Activated CD8-positive, alpha-beta memory T cell treated with anti-CD3 and anti-CD28 coated beads, Interleukin-2, amount 50 U/mL, for 1 hour (primary cell): ENCODE data around the gene KCNH1.
"Not testable (repeated sequence)": the region's sequence is repeated elsewhere in the genome, so short reads cannot be mapped to it uniquely, and the experiment has no call there.

Experiments
- DNase-seq: peaks from one replicate; pipeline ENCODE4 v3.0.0-alpha.2; 2020; ENCODE audit errors: extremely low read depth

KCNH1 gene

DNA sequence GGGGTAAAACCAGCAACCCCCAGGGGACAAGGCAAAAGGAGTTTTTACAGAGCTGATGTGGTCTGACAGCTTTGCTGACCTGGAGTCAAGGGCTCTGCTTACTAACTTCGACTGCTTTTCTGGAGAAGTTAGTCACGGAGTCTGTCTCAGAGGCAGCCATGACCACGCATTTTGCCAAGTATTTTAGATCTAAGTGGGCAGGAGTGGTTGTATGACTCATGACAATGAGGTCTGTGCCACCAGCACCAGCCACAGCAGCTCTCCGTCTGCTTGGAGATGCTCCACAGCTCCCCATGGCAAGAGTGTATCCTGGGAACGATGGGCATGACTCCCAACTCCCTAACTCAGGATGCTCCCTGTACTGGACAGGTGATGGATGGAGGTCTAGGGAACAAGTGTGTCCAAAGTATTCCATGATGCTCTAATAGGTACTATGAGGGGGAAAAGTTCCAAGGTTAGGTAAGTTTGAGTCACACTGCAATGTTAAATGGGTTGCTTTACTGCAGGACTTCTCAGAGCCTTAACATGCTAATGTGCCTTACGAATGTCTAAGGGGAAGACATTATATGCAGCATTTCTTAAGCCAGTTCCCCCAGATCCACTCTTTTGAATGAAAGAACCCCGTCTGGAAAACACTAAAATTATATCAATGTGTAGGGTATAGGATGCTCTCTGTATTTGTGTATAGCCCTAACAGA lies 446.2 kb downstream of the KCNH1 start:
- no peak for DNase-seq

DNA sequence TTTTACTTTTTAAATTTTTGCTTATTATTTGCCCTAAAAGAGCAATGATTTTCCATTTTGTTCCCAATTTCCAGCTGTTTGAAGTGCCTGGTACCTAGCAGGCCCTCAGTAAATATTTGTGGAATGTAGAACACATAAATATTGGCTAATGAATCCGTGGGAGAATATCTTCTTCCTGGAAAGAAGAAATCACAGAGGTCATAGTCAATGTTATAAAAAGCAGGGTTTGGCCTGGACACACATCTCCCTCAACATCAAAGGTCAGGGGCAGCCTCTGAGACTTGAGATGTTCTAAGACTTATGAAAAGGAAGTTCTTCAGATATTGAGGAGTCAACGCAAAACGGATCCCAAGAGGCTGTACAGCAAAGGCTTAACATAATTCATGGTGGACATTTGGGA lies 447.1 kb downstream of the KCNH1 start:
- no peak for DNase-seq

DNA sequence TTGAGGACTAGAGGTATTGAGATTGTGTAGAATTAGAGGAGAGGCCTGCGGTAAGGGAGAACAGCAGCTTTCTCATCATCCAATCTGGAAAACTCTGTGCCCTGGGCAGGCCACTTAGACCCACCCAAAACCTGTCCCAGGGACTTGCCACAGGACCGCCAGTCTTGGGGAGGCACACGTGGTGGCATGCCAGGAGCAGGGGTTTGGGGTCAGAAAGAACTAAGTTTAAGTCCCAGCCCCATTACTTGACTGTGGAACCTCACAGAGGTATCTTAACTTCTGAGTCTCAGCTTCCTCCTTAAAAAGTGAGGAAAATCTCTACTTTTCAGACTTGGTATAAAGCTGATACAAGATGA lies 448.7 kb downstream of the KCNH1 start:
- DNase-seq = no peak

DNA sequence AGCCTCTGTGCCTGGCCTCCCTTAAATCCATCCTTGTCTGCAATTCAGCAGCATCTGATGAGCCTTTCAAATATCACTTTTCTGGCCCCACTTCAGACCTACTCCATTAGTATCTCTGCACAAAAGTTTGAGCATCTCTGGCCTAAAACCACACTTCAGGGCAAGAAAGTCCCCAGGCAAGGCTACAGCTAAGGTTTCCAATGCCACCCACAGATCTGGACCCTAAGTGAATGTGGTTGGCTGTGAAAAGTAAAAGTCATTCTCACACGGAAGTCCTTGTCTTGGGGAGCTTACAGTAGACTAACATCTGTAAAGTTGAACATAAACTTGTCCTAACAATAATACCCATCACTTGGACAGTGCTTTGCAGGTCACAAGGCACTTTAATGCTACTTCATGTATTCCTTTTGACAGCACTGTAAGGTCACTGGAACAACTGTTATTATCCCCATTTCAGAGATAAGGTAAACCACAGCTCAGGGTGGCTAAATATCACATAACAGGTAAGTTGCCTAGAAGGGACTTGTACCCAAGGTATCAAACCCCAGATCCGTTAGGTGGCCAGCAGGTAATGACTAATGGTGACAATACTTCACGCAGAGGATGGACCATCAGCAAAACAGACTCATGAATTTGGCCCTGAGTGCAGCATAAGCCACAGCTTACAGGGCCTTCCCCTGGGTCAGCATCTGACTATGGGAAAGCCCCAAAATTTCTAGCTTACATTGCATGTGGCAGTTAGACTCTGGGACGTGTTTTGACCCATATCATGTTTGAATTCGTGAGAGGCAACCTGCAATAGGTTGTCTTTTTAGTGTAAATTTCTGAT lies 449.3 kb downstream of the KCNH1 start:
- no peak for DNase-seq

DNA sequence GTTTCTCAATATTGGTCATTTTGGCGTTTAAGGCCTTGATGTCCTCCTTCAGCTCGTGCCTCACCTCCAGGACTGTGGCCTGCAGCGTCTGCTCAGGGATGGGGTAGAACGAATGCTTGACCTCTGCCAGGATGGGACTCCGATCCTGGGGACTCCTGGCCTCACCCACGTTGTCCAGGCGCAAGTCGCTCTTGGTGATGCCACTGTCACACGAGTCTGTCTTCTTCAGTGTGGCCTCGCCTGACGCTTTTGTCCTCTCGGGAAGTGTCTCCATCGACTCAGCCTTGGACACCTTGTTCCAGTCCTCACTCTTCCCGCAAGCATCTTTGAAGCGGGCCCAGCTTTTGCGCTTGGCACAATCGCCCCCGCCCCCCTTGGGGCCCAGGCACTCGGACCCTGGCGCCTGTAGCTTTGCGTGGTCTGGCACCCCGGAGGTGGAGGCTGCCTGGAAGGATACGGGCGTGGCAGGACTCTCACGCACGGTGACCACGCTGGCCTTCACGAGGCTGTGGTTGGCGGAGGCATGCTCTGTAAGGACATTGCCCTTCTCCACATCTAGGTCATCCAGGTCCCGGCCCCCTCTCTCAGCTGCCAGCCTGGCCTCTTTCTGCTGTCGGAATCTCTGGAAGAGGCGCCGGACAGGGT lies 450.4 kb downstream of the KCNH1 start:
- DNase-seq = no peak

DNA sequence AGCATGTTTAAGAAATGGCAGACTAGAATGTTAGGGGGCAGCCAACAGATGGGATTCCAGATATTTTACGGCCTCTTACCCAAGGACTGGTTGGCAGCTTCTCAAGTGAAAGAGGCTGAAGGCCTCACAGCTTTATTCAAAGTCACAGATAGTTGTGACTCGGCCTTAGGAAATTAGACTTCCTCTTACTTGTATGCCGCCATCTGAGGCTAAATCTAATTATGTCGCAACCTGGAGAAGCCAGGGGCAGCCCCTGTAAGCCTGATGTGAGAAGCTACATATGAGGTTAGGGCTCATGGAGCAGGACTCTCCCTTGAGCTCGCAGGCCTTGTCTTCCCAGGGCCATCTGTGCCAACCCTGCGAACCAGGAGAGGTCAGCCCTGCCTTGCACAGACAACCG lies 452.8 kb downstream of the KCNH1 start:
- DNase-seq = no peak

DNA sequence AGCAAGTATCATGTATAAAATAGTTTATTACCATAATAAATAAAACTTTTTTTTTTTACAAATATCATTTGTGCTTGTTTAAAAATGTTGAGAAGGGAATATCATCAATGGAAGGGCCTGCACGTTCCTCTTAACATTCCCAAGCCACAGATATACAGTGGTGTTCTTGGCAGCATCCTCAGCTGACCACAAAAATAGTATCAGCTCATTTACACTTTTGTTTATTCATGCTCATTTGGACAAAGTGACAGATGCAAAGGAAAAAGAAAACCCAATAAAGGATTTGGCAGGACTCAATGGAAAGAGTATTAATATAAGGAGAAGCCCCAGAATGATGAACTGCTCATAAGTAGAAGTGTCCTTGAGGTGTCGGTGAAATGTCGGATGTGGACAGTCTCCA lies 455.6 kb downstream of the KCNH1 start:
- no peak for DNase-seq

DNA sequence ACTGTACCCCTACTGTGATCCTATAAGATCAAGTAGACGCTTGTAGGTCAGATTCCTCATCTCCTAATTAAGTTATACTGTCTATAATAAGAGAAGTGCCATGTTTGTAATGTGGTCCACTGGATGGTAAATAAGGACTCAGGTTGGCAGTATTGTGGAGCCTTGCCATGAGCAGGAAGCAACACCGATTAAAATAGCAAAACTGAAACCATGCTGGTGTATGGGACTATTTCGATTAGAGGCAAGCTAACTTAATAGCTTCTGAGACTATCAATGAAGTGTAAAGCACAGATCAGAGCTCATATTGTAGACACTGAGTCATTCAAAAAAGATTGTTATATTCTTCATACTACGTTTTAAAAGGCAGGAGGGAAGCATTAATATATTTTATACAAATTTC lies 456.4 kb downstream of the KCNH1 start:
- DNase-seq = no peak

DNA sequence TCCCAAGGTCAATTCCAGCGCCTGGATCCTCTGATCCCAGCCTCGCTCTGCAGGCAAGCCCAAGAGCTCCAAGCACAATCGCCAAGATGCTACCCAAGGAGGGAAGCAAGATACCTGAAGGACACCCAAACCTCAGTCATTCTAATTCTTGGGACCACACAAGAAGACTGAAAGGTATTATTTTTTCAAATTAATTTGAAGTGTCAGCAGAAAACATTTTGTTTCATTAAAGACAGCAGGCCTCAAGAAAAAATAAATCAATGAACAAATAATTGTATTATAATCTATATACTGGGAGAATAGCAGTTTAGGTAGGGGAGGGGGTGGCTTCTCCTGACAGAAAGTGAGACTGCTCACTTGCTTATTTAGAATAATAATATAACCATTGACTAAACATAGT lies 457.4 kb downstream of the KCNH1 start:
- DNase-seq = no peak

DNA sequence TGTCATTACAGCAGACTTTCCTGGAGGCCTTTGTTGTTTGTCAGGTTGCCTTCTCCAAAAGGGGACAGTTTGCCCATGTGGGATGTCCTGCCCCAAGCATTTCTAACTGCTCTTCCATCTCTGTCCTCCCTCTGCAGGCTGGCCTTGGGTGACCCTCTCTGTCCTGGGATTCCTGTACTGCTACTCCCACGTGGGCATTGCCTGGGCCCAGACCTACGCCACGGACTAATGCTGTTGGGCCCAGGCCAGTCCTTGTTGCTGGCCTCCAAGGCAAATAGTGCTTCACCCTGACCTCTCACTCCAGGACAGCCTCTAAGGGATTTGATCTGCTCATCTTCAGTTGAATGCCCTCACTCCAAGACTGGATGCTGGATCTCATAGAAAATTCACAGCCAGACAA lies 459.8 kb downstream of the KCNH1 start:
- no peak for DNase-seq

DNA sequence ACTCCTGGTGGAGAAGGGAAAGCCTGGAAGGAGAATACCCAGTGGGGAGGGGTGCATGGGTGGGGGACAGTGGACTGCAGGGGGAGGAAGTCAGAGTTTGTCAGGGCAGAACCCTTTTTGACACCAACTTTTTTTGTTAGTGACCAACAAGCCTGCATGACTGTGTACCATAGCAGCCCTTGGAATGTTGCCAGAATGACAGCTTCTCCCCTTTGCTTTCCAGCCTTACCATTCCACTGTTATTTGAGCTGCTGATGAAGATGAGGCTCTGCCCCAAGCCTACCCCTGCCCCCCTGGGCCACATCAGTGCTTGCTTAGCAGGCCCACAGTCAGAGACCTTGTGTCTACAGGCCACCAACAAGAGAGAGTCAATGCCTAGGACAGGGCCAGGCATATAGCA lies 464.0 kb downstream of the KCNH1 start:
- no peak for DNase-seq

DNA sequence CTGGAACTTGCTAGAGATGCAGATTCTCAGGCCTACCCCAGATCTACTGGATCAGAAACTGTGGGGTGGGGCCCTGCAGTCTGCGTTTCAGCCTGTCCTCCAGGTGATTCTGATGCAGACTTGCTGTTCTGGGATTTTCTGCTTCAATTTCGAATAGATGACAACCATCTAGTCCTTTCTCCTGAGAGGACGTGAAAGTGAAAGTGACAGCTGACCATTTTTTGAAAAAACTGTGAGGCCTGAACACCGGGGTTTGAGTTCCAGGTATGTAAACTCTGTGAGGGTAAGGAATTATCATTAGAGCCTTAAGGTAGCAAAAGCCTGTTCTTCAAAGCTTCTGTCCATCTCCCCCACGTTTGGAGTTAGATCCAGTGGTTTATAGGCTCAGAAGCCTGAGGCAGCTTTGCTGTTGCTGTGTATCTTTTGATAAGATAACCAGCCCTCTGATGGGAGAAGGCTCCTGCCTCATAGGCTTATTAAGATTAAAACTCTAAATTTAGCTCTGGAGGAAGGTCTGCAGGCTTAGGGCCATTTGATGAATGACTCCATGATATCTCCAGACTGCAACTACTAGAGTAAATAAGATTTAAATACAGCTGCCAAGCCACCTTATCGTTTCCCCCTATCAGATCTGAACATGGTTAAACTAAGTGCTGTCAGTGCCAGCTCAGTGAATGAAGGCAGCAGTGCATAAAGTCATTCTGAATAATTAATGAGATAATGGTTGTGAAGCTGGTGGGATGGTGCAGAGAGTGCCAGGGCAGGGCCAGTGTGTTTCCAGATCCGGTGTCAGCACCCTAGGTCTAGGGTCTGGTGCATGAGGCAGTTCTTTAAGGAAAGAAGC lies 470.0 kb downstream of the KCNH1 start:
- no peak for DNase-seq

DNA sequence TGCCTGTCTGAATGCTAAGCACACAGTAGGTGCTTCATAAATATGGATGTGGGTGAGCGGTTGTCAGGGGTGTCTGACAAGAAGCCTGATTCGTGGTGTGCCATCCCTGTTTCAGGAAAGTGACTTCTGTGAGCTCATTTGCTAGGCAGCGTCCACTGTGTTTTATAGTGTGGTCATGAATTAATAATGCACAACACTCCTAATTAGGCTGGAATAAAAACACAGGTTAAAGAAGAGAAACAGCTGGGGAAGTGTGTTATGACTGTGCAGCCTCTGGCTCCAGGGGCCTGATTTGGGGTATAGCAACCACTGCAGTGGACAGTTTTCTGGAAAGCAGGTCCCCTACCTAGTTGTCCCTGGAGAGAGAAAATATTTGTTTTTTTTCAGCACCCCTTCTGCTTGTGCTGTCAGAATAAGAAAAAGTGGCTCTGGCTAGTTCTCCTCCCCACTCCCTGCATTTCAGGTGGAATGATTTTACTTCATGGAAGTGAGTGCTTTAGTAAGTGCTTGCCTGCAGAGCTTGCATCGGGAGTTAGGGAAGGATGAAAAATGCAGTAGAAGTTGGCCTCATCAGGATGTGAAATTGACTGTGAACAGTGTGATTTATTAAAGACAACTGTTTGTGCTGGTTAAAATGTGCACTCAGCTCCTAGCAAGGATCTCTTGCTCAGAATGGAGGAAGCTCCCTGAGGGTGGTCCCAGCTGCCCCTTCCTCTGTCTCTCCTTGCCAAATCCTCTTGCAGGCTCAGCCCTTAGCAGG lies 471.5 kb downstream of the KCNH1 start:
- DNase-seq = no peak

DNA sequence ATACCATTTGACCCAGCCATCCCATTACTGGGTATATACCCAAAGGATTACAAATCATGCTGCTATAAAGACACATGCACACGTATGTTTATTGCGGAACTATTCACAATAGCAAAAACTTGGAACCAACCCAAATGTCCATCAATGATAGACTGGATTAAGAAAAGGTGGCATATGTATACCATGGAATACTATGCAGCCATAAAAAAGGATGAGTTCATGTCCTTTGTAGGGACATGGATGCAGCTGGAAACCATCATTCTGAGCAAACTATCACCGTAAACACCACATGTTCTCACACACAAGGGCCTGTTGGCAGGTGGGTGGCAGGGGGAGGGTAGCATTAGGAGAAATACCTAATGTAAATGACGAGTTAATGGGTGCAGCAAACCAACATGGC lies 472.4 kb downstream of the KCNH1 start:
- not testable (repeated sequence) for DNase-seq

DNA sequence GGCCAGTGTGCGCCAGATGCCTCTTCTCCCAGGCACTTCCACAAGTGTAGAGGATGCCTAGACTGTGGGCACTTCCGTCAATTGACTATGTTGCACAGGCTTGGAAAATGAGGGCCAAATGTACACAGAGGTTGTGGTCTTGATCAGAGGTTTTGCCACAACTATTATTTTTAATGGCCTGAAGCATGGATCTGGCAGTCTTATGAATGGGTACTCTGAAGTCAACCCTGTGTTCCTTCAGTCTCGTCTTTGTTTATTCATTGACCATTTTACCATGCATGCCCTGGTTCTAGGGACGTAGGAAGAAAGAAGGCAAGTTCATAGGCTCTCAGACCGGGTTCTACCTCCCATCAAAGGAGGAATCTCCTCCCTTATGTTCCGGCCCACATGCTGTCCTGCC lies 476.1 kb downstream of the KCNH1 start:
- no peak for DNase-seq

DNA sequence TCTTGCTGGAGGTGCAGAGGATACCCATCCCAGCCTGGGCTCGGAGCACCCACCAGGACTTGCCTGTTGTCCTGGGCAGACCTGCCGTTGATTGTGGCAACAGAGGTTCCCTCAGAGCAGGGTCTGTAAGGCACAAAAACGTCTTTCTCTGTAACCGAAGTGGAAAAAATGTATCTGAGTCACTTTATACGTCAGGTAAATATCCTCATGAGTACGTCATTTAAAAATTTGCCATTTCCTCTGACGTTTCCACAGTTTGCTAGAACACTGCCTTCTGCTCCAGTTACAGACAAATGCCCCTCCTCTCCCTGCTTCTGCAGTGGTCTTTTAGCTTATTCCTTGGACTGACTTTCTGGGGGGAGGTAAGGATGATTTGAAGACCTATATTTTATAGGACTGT lies 478.4 kb downstream of the KCNH1 start:
- DNase-seq = no peak

DNA sequence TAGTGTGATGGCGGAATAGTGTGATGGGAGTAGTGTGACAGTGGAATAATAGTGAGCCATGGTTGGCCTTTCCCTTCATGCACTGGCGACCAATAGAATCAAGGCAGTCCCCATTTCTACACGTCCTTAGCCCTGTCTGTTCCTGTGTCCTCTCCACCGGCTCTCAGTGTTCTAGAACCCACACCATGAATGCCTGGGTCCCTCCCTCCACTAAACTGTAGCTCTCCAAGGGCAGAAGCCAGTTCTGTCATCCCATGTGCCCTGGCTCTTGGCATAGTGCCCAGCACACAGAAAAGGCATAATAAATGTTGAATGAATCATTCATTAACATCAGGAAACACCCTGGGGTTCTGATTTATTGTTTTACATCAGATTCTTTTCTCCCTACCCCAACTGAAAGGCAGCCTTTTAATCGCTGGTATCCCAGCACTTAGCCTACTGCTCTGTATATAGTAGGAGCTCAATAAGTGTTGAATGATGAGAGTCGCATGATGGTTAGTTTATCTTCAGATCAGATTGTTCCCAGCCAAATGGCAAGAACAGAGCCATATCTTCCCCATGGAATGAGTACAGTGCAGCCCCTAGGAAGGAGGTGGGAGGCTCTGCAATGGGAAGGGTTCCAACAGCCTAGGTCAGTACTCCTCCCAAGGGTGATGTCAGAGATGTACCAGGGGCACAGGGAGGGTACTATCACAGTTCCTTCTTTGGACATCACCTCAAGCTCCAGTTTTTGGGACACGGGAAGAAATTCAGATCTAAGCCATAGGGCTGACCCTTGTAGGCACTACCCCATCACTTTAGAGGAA lies 479.6 kb downstream of the KCNH1 start:
- DNase-seq = no peak

DNA sequence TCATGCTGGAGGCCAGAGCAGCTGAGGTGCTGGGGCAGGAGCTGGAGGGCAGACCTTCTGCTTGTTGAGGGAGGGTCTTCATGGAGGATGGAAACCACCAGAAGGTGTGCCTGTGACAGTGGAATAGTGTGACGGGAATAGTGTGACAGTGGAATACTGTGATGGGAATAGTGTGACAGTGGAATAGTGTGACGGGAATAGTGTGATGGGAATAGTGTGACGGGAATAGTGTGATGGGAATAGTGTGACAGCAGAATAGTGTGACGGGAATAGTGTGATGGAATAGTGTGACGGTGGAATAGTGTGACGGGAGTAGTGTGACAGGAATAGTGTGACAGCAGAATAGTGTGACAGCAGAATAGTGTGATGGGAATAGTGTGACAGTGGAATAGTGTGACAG lies 480.2 kb downstream of the KCNH1 start:
- no peak for DNase-seq

DNA sequence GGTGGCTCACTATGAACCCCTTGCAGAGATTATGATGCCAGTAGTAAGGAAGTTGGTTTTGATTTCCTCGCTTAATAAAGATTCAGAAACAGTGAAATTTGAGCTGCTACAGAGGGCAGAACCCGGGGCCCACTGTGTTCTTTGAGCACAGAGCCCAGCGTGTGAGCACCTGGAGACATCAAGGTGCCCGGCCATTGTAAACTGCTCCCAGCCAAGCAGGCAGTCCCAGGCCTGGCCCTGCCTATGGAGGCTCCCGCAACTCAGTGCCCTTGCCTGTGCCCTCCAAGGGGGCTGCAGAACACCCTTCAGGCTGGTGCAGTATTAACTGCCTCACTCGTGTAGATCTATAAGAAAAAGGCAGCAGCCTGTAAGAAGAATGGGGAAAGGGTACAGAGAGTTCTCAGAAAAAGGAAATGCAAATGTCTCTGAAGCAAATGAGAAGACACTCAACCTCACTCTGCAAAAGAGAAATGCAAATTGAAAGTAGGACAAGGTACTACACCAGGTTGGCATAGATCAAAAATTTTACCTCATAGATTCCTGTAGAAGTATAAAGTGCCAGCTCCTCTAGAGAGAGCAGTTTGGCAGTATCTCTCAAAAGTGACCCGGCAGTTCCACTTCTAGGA lies 481.5 kb downstream of the KCNH1 start:
- DNase-seq = no peak

DNA sequence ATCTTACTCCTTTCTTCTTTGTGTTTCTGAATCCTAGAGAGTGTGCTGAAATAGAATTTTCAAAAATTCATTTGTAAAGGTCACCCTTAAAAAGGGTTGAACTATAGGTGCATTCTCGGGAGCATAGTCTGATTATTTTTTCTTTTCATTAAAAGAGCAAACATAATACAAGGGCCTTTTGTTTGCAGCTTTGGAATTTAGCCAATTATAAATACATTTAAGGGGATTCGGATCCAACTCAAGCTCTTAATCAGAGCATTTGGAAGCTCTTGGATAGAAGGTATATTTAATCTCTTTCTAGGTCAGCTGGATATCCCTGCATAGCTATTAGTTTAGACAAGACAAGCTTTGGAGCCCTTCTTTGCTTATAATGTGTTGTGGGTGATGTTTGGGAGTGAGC lies 483.5 kb downstream of the KCNH1 start:
- DNase-seq = no peak
